ENCODE data around the gene GJC2.
A peak's percentile ranks its signal among the peaks of the same experiment; 100 is the strongest.
"Not testable (repeated sequence)": the region's sequence is repeated elsewhere in the genome, so short reads cannot be mapped to it uniquely, and the experiment has no call there.

The GJC2 gene

DNA sequence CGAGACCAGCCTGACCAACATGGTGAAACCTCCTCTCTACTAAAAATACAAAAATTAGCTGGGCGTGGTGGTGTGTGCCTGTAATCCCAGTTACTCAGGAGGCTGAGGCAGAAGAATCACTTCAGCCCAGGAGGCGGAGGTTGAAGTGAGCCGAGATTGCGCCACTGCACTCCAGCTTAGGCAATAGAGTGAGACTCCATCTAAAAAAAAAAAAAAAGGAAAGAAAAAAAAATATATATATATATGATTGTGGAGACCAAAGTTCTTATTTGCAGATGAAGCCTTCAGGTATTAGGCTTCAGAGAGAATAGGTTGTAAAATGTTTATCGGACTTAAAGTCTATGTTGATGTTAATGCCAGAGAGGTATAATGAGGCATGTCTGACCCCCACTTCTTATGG lies 38.4 kb upstream of the GJC2 start:
- intact Hi-C loops (cut with DNase I); DNase-seq: not testable (repeated sequence)

DNA sequence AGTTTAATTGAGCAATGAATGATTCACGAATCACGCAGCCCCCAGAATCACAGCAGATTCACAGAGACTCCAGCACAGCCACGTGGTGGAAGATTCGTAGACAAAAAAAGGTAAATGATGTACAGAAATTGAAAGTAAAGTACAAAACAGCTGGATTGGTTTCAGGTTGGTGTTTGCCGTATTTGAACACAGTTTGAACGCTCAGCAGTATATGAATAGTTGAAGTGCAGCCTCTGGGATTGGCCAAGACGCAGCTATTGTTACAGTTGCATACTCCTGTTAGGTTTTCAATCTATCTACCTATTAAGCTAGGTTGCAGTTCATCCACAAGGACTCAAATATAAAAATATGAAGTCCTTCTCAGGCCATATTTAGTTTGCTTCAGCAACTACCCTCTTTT lies 37.6 kb upstream of the GJC2 start:
- DNase-seq, result no peak
- intact Hi-C loops (cut with DNase I), result no loop called here

DNA sequence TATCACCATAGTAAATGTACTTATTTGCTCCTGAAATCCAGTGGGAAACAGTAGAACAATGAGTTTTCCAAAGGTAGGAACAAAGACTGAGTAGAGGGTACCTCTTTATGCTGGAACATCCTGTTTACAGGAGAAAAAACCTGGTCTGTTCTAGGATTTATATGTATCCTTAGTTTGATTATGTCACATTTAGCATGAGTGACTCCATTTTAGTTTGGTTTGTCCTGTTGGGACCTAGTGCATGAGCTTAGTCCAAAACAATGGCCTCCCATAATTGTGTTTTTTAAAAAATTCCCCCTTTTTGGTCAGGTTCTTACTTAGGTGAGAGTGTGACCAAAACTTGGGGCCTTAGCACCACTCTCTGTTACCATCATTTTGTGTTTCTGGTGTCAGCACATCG lies 37.1 kb upstream of the GJC2 start:
- intact Hi-C loops (cut with DNase I), result no loop called here
- no peak for DNase-seq

DNA sequence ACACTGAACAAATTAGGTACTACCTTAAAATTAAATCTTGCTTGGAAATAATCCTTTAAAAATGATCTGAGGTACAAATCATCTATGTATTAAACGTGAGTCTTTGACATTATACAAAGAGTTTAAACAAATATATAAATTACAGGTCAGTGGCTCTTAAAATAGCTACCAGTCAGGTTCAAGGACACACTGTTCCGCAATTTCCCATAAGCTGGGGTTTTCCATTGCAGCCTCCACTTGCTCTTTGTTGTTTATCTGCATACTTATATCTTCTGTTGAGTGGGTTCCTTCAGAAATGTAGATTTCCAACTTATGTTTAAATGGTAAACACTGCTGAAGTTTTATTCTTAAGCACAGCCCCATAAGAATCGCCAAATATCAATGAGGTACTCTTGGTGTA lies 34.9 kb upstream of the GJC2 start:
- intact Hi-C loops (cut with DNase I), result no loop called here

GRCh38 chr1:228117335-228117734 lies 32.4 kb upstream of the GJC2 start:
- intact Hi-C loops (cut with DNase I), result no loop called here
- no peak for DNase-seq

More for the DNA sequence above, 34.9 kb upstream of the GJC2 start:
- DNase-seq, result no peak

GRCh38 chr1:228118040-228118439 lies 31.7 kb upstream of the GJC2 start:
- intact Hi-C loops (cut with DNase I), result no loop called here

GRCh38 chr1:228120351-228120750 lies 29.4 kb upstream of the GJC2 start:
- intact Hi-C loops (cut with DNase I), result no loop called here
- no peak for DNase-seq

More at GRCh38 chr1:228118040-228118439, 31.7 kb upstream of the GJC2 start:
- DNase-seq, result no peak

- intact Hi-C loops (cut with DNase I), result no loop called here
Observed at GRCh38 chr1:228120857-228121489, 28.8 kb upstream of the GJC2 start.

GRCh38 chr1:228122921-228123441 lies 26.7 kb upstream of the GJC2 start:
- DNase-seq, result peak in 1 of 10 donors; percentile 11
- intact Hi-C loops (cut with DNase I), result no loop called here

More at GRCh38 chr1:228120857-228121489, 28.8 kb upstream of the GJC2 start:
- peak in 1 of 10 donors; percentile 2 for DNase-seq

DNA sequence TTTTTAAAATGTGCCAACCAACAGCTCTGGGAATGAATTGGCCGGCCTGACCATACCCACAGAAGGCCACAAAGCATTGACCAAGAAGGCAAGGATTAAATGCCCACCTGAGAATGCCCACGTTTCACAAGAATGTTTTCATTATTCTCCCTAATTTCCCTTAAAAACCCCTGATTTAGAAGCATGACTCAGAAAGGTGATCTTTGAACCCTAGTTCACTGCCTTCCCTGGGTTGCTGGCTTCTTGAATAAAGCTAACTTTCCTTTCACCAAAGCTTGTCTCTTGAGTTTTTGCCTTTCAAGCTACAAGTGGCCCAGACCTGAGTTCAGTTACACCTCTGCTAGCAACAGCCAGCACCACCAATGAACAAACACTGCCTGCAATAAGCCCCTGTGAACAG lies 26.2 kb upstream of the GJC2 start:
- intact Hi-C loops (cut with DNase I), result no loop called here

GRCh38 chr1:228125185-228125584 lies 24.5 kb upstream of the GJC2 start:
- DNase-seq, result no peak
- intact Hi-C loops (cut with DNase I), result no loop called here

More for the DNA sequence above, 26.2 kb upstream of the GJC2 start:
- DNase-seq, result no peak

- DNase-seq, result peak in 1 of 10 donors; percentile 29
- intact Hi-C loops (cut with DNase I), result loop anchor here (2.0 kb wide), 1 partner anchor 35 kb away; no protein-coding TSS in a partner anchor
Observed at GRCh38 chr1:228131766-228132165, 18.0 kb upstream of the GJC2 start.

DNA sequence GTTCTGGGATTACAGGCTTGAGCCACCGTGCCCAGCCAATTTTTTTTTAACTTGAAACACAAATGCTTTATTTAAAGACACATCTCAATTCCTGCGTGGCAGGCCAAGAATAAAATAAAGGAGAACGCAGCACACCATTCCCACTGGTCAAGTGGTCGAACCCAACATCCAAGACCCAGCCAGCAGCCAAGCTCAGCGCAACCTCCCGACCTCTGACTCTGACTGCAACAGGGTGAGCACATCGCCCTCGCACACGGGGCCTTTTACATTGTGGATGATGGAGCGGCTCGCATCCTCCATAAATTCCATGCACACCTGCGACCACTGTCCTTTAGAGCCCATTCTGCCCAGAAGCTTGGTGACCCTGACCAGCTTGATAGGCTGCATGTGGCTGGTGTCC lies 15.1 kb upstream of the GJC2 start:
- intact Hi-C loops (cut with DNase I), result no loop called here
- DNase-seq, result peak in 1 of 10 donors; percentile 73

- no peak for DNase-seq
- intact Hi-C loops (cut with DNase I), result no loop called here
Observed at GRCh38 chr1:228136901-228137300, 12.8 kb upstream of the GJC2 start.

DNA sequence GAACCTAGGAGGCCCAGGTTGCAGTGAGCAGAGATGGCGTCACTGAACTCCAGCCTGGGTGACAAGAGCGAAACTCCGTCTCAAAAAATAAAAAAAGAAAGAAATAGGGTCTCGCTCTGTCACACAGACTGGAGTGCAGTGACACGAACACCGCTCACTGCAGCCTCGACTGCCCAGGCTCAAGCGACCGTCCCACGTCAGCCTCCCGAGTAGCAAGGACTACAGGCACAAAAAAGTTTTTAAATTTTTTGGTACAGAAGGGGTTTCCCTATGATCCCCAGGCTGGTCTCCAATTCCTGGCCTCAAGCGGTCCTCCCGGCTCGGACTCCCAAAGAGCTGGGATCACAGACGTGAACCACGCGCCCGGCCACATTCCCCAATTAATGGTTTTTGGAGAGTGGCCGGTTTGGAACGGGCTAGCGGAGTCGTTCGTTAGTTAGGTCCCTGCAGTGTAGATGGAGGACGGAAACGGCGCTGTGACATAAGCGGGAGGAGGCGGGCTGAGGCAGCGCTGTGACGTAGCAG lies 10.3 kb upstream of the GJC2 start:
- intact Hi-C loops (cut with DNase I), result no loop called here
- DNase-seq, result no peak

DNA sequence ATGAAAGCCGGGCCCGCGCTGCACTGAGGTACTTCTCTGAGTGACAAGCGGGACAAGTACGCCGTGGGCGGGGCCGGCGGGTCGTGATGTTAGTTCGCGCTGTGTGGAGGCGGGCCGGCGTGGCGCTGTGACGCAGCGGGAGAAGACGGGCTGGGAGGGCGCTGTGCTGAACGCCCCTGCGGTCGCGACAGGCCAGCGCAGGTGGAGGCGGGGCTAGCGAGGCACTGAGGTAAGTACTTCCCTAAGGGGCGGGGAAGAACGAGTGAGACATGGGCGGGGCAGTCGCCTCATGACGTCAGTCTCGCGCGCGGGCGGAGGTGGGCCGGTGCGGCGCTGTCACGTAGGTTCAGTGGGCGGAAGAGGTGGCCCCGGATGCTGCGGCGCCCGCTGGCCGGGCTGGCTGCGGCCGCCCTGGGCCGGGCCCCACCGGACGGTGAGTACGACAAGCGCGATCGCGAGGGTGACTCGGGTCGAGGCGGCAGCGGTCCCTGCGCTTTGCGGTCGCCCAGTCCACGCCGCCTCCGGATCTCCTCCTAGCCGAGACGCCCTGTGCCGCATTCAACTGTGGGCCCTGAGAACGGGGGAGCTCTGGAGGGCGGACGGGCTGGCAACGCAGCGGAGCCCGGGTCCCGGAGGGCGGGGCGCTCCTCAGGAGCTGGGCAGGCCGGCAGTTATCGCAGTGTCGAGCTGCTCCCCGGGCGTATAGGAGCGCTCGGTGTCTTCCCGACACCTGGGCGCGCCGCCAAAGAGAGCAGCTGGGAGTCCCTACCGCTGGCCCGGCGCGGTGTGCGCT lies 9.6 kb upstream of the GJC2 start, which contains the start of gene GUK1:
Gene GUK1, plus strand, starts transcription at position 349 of the 793 bp plus-strand sequence. Its CDS starts 24 bp downstream, at position 373.
- DNase-seq, result peak; percentile 95 to 100 (median 100)
- intact Hi-C loops (cut with DNase I), result loop anchor here (1.0 to 10.0 kb wide), 2 partner anchors 26 to 265 kb away; partner anchors contain the start of gene TRIM11

- intact Hi-C loops (cut with DNase I), result loop anchor here (1.0 to 10.0 kb wide), 2 partner anchors 26 to 264 kb away; partner anchors contain the start of gene TRIM11
- no peak for DNase-seq
Observed at GRCh38 chr1:228140724-228141225, 9.0 kb upstream of the GJC2 start.

GRCh38 chr1:228141226-228142044 lies 8.3 kb upstream of the GJC2 start:
- intact Hi-C loops (cut with DNase I), result loop anchor here (10.0 kb wide), 1 partner anchor 263 kb away; the partner anchor contains the start of gene TRIM11
- DNase-seq, result peak in 4 of 10 donors; percentile 46 to 89 (median 86)

- intact Hi-C loops (cut with DNase I), result loop anchor here (10.0 kb wide), 1 partner anchor 263 kb away; the partner anchor contains the start of gene TRIM11
- peak in 3 of 10 donors; percentile 61 to 83 (median 78) for DNase-seq
Observed at GRCh38 chr1:228142155-228142691, 7.5 kb upstream of the GJC2 start.
